ENCODE measurements around the gene ATP1A1.

- TF ChIP-seq, protein P1, sequence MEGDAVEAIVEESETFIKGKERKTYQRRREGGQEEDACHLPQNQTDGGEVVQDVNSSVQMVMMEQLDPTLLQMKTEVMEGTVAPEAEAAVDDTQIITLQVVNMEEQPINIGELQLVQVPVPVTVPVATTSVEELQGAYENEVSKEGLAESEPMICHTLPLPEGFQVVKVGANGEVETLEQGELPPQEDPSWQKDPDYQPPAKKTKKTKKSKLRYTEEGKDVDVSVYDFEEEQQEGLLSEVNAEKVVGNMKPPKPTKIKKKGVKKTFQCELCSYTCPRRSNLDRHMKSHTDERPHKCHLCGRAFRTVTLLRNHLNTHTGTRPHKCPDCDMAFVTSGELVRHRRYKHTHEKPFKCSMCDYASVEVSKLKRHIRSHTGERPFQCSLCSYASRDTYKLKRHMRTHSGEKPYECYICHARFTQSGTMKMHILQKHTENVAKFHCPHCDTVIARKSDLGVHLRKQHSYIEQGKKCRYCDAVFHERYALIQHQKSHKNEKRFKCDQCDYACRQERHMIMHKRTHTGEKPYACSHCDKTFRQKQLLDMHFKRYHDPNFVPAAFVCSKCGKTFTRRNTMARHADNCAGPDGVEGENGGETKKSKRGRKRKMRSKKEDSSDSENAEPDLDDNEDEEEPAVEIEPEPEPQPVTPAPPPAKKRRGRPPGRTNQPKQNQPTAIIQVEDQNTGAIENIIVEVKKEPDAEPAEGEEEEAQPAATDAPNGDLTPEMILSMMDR (conservative IDR thresholded peaks at IDR 0.05; ENCODE audit: low read depth in 2 of 2) = no peak
- TF ChIP-seq EZH2phosphoT487 (IDR thresholded peaks at IDR 0.05; ENCODE audit: unreplicated experiment) = no peak
These were observed 35.1 kb downstream of the ATP1A1 start for GRCh38 chr1:116408193-116408592.
